Measurements from ENCODE around the gene IPO7.

DNA sequence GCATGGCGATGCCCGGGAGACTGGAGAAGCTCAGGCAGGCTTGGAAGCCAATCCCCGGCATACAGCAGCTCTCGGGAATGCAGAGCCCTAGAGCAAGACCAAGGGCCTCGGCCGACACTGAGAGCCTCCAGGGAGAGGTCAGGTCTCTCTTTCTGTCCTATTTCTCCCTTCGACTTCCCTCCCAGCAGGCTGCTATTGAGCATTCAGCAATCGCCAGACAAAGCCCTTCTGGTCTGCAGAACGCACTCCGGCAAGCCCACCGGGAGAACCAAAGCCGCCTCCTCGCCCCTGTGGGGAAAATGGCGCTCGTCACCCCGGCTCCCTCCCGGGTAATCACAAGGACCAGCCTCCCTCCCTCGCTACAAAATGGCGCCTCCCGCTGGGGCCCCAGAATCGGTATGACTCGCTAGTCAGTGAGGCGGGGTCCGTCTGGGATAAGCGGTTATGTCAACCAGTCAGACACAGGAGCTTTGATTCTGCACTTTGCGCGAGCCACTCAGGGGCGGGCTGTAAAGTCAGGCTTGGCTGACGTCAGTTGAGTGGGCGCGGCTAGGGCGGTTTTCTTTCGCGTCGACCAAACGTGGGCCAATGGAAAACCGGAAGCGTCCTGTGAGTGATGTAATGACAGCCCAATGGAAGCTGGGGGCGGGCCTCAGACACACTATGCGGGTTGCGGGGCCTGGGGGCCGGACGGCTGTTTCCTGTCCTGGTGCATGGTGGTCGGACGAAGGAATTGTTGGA is 76.0 kb downstream of the IPO7 start, which contains the start of gene ZNF143:
- TF ChIP-seq, protein P1, sequence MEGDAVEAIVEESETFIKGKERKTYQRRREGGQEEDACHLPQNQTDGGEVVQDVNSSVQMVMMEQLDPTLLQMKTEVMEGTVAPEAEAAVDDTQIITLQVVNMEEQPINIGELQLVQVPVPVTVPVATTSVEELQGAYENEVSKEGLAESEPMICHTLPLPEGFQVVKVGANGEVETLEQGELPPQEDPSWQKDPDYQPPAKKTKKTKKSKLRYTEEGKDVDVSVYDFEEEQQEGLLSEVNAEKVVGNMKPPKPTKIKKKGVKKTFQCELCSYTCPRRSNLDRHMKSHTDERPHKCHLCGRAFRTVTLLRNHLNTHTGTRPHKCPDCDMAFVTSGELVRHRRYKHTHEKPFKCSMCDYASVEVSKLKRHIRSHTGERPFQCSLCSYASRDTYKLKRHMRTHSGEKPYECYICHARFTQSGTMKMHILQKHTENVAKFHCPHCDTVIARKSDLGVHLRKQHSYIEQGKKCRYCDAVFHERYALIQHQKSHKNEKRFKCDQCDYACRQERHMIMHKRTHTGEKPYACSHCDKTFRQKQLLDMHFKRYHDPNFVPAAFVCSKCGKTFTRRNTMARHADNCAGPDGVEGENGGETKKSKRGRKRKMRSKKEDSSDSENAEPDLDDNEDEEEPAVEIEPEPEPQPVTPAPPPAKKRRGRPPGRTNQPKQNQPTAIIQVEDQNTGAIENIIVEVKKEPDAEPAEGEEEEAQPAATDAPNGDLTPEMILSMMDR (IDR thresholded peaks at IDR 0.05; ENCODE audit: low read depth, low read length, missing input control), result peak; percentile 14
- peak; percentile 16 to 68 for TF ChIP-seq EGR1 (IDR thresholded peaks at IDR 0.05; ENCODE audit: low read depth in 2 of 2)
- peak; percentile 78 to 84 for TF ChIP-seq JUND (IDR thresholded peaks at IDR 0.05)
- TF ChIP-seq, protein P2, sequence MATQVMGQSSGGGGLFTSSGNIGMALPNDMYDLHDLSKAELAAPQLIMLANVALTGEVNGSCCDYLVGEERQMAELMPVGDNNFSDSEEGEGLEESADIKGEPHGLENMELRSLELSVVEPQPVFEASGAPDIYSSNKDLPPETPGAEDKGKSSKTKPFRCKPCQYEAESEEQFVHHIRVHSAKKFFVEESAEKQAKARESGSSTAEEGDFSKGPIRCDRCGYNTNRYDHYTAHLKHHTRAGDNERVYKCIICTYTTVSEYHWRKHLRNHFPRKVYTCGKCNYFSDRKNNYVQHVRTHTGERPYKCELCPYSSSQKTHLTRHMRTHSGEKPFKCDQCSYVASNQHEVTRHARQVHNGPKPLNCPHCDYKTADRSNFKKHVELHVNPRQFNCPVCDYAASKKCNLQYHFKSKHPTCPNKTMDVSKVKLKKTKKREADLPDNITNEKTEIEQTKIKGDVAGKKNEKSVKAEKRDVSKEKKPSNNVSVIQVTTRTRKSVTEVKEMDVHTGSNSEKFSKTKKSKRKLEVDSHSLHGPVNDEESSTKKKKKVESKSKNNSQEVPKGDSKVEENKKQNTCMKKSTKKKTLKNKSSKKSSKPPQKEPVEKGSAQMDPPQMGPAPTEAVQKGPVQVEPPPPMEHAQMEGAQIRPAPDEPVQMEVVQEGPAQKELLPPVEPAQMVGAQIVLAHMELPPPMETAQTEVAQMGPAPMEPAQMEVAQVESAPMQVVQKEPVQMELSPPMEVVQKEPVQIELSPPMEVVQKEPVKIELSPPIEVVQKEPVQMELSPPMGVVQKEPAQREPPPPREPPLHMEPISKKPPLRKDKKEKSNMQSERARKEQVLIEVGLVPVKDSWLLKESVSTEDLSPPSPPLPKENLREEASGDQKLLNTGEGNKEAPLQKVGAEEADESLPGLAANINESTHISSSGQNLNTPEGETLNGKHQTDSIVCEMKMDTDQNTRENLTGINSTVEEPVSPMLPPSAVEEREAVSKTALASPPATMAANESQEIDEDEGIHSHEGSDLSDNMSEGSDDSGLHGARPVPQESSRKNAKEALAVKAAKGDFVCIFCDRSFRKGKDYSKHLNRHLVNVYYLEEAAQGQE (IDR thresholded peaks at IDR 0.05), result peak; percentile 94
- TF ChIP-seq ATF3 (IDR thresholded peaks at IDR 0.05), result peak; percentile 52
- peak; percentile 55 for TF ChIP-seq ZBTB33 (IDR thresholded peaks at IDR 0.05)
- peak in 1 of 2 donors; percentile 23 for TF ChIP-seq RAD21 (IDR thresholded peaks at IDR 0.05)
- peak; percentile 18 for TF ChIP-seq MAX (IDR thresholded peaks at IDR 0.05)
